HG03520 (cell line): ENCODE data around the gene SCN7A.
A peak's percentile ranks its signal among the peaks of the same experiment; 100 is the strongest.

Source experiments
- ATAC-seq: cut with Tn5 transposase; IDR thresholded peaks from one replicate; pipeline ENCODE4 v1.9.1; 2021; ENCODE audit warnings: mild to moderate bottlenecking, moderate library complexity; ENCODE audit not compliant: unreplicated experiment

Gene SCN7A

DNA sequence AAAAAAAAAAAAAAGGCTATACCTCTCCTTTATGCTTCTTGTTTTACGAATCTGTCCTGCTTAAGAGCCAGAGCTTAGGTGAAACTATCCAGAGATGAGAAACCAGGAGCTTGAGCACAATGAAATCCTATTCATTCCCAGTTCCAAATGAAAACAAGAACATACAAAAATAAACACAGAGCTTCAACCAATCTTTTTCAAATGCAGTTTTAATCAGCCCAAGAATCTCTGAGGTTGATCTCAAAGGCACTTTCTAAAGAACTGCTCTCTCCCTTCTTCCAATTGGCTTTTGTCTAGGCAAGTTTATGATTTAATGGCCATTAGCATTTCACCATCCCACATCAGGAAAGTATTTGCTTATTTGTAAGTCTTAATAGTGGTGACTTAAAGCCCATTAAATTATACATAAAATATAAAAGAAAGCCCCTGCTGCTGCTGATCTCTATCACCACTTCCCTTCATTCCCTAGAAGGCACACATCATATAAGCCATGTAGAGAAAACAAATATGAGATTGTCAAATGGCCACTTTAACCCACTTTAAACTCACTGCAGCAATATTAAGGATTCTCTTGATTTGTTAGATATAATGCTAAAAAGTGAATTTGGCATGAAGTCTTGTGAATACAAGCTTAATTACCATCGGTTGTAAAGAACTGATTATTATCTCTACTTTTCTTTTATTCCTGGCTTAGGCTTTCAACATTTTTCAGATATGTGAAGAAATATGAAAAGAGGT lies 89.0 kb downstream of the SCN7A start:
- no peak for ATAC-seq

DNA sequence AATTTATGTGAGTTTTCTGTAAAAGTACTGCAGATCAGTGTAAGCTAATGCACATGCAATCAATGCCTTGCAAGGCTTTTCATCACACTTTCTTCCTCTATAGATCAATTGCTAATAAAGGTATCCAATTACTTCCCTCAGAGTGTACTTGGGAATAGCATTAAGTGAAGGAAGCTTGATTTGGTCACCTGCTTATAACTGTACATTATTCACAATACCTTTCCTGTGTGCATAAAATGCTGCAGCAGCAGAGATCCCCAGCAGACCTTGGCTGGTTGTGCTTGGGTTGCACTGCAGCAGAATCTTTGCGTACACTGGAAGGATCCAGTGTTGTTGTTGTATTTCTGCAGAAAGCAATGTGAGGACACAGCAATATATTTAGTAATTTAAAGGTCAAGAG lies 99.8 kb downstream of the SCN7A start:
- no peak for ATAC-seq

DNA sequence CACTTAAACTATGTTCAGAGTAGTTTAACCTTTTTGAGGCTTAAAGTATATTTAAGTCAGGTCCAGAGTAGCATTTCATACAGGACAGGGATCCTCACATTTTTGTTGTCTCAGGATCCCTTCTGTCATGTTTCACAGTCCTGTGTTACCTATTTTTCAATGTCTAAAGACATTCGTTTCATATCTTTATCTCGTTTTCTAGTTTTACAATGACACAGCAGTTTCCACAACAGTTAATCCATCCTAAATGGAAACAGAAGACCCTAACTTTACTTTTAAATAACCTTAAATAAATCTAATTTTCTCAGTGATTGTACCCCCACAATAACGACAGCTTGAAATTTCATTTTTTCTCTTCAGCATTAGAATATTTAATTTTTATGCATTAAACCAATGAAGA lies 101.0 kb downstream of the SCN7A start:
- ATAC-seq: no peak

DNA sequence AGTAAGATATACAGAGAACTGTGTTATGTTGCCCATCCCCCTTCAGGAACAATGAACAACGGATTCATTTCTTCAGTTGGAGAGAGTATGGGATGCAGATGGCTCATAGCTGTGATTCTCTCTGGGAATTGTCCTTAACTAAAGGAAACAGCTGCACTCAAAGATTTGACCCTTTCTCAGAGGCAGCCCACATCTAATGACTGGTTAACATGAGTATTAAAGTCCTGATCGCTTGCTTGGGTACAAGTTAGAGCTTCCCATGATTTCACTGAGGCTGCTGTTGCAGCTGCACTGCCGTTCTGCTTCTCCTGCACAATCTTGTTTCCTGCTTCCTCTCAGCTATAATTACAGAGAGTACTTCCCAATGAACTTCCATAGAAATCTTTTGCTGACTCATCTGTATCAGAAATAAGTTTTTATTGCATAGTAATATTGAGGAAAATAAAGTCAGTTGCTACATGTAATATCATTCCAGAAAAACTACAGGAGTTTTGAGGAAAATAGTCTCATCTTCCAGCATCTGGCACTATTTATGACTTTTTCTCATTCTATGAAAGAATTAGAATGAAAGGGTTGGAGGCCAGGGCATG lies 105.5 kb downstream of the SCN7A start:
- ATAC-seq: no peak

DNA sequence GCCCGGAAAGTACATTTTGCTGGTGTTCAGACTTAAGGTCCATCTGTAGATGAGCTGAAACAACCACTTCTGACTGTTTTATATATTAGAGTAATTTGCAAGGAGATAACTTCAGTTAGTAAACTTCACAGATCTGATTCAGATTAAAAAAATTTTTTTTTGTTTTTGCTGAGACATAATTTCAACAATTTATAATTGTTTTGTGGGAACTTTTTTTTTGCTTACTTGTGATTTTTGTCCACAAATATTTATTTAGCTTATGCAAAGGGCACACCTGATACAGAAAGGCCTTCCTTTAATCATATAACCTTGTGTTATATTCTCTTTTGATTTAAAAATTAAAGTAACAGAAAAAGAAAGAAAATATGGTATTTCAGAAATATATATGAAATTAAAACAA lies 108.7 kb downstream of the SCN7A start:
- no peak for ATAC-seq

DNA sequence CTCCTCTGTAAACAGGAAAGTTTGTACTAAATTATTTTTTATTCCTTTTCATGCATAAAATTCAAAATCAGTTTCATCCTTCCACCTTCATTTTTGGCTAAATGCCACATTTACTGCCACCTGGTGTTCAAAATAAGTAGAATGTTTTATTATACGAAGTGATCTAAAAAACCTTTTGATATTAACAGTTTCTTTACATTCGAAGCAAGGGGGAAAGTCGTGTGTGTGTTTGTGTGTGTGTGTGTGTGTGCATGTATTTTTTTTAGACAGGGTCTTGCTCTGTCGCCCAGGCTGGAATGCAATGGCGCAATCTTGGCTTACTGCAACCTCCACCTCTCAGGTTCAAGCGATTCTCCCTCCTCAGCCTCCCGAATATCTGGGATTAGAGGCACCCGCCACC lies 109.3 kb downstream of the SCN7A start:
- no peak for ATAC-seq

DNA sequence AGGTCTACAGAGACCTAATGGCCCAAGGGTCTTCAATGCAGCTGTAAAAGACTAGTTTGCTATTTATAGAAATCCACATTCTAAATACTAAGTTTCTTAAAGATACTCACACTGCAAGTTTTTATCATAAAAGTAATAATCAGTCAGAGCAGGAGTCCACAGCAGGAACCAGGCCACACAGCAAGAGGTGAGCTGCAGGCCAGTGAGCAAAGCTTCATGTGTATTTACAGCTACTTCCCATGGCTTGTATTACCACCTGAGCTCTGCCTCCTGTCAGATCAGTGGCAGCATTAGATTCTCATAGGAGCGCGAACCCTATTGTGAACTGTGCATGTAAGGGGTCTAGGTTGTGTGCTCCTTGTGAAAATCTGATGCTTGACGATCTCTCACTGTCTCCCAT lies 111.6 kb downstream of the SCN7A start:
- no peak for ATAC-seq

DNA sequence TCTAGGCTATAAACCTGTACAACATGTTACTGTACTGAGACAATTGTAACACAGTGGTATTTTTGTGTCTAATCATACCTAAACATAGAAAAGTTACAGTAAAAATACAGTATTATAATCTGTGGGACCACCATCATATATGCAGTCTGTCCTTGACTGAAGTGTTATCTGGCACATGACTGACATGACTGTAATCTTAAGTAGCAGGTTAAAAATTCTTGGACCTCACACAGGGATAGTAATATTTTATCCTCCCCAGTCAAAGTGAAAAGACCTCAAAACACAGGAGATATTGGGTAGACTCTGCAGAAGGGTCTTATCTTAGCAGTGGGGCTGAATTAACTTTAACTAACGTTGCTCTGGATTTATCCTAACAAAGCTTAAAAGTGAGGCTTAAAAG lies 113.4 kb downstream of the SCN7A start:
- ATAC-seq: no peak

DNA sequence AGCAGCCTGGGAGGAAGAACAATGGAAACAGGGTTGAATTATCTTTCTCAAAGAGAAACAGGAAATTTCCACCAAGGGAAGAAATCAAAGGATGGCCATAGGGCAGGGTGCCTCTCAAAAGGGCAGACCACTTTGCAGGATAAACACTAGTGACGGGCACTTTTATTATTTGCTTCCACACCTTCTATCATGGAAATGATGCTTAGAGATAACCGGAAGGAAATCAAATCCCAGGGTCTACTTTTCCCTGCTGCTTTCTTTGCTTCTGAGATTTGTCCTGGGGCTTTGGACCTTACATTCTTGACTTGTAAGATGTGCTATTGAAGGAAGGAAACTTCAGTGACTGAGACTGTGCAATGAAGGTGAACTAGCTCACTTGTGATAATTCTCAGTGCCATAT lies 117.2 kb downstream of the SCN7A start:
- no peak for ATAC-seq

DNA sequence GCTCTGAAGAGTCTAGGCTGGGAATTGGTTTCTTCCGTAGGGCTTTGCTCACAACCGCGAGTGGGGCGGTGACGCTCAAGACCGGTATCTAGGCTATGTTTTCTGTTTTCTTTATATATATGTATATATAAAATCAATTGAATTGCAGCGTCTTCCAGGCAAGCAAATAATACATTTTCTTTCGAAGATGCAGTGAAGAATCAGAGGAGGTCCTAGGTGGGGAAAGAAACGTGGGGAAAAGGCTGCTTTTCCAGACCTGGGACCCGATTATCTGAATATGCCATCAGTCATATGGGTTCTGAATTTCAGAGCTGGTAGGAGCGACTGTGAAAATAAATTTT lies 117.6 kb downstream of the SCN7A start:
- no peak for ATAC-seq

DNA sequence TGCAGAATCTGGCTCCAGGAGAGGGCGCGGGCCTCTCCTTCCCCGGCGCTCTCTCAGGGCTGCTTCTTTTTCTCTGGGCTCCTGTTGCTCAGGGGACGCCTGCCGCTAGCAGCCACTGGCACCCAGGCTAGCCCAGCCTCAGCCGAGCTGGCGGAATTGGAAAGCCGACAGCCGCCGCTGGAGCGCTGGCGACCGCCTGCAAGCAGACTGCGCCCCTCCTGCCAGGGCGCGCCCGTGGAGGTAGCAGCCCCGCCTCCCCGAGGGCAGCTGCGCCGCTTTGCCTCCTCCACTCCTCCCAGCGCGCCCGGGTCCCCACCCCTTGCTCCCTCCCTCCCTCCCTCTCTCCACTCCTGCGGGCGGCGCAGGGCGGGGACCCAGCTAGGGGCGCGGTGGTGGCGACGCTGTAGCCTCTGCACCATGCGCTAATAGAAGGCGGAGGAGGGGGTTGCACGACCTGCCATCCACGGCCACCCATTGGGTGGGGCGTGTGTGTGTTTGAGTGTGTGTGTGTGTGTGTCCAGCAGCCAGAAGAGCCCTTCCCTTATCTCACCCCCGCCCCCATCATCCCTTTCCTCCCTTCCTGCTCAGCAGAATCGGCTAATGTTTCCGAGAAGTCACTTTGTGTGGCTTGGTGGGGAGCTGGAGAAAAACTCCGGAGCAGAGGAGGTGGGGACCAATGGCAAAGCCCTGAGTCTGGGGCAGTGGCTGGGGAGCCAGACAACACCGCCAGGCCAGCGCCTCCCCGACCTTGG lies 118.1 kb downstream of the SCN7A start, which contains the start of gene SCN9A:
Gene SCN9A (minus strand): TSS at position 209 of the 752 bp plus-strand sequence. CDS start 64,188 bp downstream, outside the sequence.
- ATAC-seq: peak; percentile 59

DNA sequence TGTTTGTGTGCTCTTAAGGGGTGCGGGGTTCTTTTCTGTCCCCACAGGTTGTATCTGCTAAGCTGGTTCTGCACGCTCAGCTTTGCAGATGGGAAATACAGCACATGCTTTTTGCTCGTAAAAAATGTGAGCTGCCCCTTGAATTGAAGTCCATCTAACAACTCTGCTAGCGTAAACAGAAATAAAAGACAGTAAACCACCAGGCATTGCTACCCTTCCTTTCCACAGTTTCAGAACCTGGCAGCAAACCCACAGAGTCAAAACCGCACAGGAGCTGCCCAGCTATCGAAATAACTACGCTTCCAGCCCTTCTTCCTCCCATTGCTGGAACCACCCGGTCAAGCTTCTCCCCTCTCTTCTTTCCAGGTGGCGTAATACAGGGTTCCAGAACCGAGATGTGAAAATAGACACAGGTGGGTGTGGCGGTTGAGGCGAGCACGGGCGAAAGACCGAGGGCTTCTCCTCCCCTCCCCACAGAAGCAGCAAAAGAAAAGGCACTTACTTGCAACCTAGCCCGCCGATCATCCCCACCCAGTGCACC lies 118.8 kb downstream of the SCN7A start:
- ATAC-seq: no peak

DNA sequence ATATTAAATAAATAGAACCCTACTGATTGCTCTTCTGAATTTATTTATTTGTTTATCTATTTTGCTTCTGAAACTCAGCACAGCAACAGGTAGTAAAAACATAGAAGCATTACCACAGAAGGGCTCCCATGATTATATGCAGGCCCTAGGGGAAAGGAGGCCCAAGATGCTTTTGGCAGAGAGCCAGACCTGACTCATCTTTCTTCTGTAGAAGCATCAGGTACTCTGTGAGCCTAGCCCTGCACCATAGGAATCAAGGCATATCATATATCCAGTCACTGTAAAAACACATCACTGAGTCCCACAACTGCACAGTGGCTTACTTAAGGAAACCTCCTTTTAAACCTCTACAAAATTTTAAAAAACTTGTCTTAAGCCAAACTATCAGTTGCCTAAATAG lies 120.1 kb downstream of the SCN7A start:
- no peak for ATAC-seq

DNA sequence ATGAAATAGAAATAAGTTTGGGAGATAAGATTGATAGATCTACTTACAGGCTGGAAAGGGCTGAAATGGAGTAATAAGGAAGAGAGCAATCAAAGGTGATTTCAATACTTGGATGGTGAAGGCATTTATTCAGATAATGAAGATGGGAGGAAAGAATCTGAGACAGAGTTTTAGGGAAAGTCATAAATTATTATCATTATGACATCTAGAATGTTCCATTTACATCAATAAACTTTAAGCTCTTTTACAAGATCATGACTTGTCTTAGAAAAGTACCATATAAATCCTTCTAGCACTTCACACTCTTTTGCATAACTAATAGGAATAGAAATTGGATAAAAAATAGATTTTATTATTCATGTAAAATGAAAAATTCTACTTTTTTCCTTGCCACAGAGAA lies 120.5 kb downstream of the SCN7A start:
- no peak for ATAC-seq

DNA sequence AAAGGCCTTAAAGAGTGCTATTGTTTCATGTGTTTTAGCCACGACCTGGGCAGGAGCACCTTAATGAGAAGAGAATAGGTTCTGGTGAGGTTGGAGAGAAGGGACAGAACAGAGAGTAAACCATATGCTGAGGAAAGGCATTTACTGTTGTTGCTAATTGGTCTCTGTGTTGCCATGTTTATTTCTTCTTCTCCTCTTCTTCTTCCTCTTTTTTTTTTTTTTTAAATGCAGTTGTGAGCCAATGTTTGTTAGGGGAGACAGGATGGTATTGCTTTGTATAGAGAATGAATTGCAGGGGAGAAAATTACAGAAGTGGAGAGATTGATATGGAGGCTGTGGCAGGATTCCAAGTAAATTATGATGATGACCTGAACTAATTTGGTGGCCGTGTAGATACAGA lies 120.9 kb downstream of the SCN7A start:
- ATAC-seq: no peak

DNA sequence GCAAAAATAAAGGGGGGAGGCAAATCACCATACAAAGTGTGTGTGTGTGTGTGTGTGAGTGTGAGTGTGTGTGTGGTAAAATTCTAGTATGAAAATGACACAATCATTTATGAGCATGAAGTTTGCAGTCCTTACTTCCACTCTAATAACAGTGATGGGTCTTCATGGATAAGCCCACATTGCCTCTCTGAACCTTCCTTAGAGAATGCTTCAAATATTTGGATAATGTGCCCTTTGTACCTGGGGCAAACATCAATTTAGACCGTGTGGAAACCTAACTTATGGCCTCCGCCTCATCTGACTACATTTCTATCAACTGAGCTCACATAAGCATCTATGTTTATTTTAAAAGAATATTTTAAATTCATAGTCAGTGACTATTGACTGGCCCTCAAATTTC lies 122.0 kb downstream of the SCN7A start:
- ATAC-seq: no peak

DNA sequence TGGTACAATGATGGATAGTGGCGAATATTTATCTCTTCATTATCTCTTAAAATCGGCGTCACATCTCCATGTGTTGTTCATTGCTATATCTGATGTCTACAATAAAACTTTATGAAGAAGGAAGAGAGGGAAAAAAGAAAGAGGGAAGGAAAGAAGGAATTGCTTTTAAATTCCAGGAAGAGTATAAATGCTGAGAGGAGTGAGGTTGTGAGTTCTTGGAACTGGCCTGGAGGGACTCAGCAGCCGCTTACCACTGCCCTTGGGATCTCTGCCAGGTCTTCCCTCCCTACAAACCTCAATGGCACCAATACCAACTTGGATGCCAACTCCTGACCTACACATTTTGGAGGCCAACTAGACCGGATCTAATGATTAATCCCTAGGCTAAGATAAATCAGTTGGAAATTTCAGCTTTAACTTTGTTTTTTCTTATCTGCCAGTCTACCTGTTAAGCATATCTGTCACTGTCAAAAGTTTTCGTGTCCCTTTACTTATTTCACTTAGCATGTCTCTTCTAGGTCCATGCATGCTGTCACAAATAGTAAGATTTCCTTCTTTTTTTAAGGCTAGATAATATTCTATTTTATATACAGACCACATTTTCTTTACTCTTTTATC lies 128.1 kb downstream of the SCN7A start:
- ATAC-seq: no peak

DNA sequence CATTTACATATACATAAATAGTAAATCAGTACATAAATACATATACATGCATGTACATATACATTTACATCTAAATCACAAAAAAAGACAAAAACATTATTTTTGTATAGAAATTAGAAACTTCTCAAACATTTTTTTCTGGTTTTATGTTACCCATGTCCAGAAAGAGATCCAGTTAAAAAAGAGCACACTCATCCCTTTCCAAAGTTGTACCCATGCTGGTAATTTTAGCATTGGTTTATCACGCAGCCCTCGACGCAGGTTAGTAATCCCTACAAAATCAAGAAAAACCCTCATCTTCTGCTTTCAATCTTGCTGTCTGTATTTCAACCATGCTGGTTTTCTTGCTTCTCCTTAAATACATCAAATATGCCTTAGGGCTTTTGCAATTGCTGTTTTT lies 128.8 kb downstream of the SCN7A start:
- no peak for ATAC-seq

DNA sequence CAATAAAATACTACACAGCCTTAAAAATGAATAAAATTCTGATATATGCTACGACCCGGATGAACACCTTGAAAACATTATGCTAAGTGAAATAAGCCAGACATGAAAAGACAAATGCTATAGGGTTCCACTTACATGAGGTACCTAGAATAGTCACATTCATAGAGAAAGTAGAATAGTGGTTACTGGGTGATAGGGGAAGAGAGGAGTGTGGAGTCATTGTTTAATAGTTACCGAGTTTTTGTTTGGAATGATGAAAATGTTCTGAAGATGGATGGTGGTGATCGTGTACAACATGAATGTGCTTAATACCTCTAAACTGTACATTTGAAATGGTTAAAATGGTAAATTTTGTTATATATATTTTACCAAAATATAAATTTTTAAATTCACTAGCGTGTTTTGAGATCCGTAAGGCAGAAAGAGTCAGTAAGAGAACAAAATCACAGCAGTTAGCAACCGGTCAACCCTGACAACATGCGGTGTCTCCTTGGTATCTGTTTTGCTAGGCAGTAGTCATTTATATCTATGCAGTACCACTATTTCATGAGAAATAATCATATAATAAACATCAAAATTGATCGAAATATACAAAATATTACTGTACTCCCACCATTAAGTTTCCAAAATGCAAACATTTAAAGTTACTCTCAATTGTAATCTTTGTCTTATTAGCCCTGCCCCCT lies 129.4 kb downstream of the SCN7A start:
- no peak for ATAC-seq

DNA sequence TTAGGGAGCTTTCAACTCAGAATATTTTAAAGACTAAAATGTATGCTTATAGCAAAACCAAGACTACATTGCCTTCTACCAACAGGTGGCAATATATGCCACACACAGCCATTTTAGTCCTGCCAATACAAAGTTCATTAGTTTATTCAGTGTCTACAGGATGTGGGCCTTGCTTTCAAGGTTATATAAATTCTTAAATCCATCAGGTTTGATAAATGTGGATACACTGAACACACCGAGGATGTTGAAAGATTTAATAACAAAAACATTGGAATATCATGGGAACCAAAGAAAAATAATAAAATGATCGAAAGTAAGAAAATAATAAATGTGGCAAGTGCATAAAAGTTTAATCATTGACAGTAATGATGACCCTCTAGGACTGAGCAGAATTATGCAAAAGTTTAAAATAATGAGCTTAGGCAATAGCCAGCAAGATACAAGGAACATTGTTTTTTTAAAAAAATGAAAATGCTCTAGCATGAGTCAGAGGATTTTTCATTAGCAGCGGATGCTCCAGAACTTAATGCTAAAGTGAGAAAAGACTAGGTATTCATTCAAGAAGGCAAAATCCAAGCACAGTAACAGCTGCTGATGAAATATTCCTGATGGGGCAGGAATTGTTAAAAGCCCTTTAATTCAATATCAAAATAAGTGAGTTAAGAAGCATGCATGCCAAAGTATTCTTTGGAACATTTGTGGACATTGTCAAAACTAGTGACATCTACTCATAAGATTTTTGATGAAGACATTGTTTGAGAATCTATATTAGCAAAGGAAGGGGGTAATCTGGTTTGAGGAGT lies 132.5 kb downstream of the SCN7A start:
- peak; percentile 52 for ATAC-seq
